HG02759 (cell line): Measurements from ENCODE around the gene CSK.
"Not testable (repeated sequence)": the region's sequence is repeated elsewhere in the genome, so short reads cannot be mapped to it uniquely, and the experiment has no call there.

Experiments
- ATAC-seq: cut with Tn5 transposase; IDR thresholded peaks from one replicate; pipeline ENCODE4 v1.9.1; 2021; ENCODE audit warnings: mild to moderate bottlenecking, moderate library complexity; ENCODE audit not compliant: unreplicated experiment

The CSK gene

DNA sequence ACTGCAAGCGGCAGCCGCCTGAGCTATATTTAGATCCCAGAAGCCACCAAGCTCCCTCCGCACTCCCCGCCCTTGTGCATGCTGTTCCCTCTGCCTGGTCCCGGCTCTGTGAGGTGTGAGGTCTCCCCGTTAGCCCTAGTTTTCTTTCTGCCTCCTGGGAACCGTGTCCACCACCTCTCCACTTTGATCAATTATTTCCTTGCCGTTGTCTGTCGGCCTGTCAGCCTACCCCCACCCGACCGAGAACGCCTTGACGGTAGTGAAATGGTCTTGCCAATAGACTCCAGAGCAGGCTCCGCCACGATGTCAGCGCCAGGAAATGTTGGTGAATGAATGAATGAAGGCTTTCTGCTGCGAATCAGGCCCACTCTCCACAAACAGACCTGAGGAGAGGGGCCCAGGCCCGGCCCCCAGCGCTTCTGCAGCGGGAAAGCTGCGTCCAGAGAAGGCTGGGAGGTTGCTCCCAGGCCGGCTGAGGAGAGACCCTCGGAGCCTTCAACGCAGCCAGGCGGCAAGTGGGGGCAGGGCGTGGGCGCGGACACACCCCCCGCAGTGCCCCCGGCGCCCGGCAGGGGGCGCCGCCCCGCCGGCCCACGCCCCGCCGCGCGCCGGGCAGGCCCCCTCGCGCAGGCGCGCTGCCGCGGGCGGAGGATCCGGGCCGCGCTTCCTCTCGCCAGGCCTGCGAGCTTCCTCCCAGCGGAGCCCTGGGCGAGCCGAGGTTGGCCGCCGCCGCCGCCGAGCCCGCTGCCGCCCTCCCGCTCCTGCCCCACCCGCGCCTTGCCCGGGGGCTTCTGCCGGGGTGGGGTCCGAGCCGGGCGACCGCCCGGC lies at the start of gene CSK:
Gene CSK (plus strand): TSS at position 650 of the 828 bp plus-strand sequence. CDS start 16,218 bp downstream, outside the sequence.
- ATAC-seq: peak; percentile 47

DNA sequence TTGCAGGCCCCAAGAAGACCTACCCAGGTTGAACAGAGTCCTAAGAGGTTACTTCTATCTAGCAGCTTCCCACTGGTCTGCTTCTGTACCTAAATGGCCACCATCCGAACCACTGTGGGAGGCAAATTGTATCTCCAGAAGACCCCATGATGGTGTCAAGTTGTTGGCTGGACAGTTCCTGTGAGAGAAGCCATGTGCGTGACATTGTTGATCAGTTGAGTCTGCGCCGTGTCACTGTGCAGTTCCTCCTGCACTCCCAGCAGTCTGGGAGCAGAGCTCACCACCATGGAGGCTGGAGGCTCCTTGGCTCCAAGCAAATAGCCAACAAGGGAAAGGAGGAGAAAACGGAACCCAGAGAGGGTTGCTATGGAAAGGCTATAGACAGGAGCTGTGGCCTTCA lies 49.0 kb upstream of the CSK start:
- no peak for ATAC-seq

- no peak for ATAC-seq
These were observed 48.6 kb upstream of the CSK start for GRCh38 chr15:74733269-74733668.

GRCh38 chr15:74735305-74735704 lies 46.6 kb upstream of the CSK start:
- no peak for ATAC-seq

DNA sequence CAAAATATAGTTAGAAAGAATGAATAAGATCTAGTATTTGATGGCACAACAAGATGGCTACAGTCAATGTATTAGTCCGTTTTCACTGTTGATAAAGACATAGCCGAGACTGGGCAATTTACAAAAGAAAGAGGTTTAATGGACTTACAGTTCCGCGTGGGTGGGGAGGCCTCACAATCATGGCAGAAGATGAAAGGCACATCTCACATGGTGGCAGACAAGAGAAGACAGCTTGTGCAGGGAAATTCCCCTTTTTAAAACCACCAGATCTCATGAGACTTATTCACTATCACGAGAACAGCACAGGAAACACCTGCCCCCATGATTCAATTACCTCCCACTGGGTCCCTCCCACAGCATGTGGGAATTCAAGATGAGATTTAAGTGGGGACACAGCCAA lies 43.6 kb upstream of the CSK start:
- not testable (repeated sequence) for ATAC-seq

DNA sequence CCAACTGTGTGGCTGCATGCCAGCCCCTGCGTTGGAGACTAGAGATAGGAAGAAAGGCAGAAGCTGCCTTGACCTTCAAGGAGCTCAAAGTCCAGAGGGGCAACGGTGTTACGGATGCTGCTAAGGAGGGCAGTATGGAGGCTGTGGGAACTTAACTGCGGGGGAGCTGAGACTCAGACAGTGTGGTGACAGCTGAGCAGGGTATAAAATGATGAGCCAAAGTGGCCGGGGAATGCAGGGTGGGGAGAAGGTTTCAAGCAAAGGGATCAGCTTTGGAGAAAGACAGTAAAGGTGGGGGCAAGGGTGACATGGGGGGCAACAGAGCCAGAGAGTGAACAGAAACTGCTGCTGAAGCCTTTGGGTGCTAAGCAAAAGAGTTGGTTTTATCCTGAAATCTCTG lies 39.5 kb upstream of the CSK start:
- ATAC-seq: no peak

DNA sequence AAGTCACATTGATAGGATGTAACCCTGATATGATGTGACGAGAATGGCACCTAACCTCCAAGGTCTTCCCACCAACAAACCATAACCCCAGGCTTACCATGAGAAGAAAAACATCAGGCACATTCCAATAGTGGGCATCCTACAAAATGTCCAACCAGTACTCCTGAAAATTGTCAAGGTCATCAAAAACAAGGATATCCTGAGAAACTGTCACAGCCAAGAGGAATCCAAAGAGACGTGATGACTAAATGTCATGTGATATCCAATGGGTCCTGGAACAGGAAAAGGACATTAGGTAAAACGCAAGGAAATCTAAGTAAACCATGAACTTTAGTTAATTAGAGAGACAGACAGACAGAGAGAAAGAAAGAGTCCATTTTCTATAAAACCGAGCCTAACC lies 35.5 kb upstream of the CSK start:
- no peak for ATAC-seq

GRCh38 chr15:74748322-74748946 lies 33.4 kb upstream of the CSK start, which contains the start of gene CYP1A2:
Gene CYP1A2 (plus strand): TSS chr15:74748845. CDS start chr15:74749739, 894 bp downstream.
- no peak for ATAC-seq

DNA sequence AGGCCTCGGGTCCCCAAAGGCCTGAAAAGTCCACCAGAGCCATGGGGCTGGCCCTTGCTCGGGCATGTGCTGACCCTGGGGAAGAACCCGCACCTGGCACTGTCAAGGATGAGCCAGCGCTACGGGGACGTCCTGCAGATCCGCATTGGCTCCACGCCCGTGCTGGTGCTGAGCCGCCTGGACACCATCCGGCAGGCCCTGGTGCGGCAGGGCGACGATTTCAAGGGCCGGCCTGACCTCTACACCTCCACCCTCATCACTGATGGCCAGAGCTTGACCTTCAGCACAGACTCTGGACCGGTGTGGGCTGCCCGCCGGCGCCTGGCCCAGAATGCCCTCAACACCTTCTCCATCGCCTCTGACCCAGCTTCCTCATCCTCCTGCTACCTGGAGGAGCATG lies 32.0 kb upstream of the CSK start:
- no peak for ATAC-seq

- ATAC-seq: no peak
These were observed 31.1 kb upstream of the CSK start for GRCh38 chr15:74750751-74751150.

DNA sequence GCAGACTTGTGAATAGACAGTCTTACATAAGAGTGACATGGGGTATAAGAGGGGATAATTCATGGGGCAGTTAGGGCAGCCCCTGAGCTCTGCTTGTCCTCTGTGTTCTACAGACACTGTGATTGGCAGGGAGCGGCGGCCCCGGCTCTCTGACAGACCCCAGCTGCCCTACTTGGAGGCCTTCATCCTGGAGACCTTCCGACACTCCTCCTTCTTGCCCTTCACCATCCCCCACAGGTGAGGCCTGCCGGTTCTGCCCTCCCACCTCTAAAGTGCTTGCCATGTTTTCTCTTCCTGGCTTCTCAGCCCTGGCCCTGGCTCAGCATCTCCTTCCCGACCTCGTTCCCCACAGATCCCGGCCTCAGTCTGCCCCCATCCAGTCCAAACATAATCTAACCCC lies 29.9 kb upstream of the CSK start:
- no peak for ATAC-seq

DNA sequence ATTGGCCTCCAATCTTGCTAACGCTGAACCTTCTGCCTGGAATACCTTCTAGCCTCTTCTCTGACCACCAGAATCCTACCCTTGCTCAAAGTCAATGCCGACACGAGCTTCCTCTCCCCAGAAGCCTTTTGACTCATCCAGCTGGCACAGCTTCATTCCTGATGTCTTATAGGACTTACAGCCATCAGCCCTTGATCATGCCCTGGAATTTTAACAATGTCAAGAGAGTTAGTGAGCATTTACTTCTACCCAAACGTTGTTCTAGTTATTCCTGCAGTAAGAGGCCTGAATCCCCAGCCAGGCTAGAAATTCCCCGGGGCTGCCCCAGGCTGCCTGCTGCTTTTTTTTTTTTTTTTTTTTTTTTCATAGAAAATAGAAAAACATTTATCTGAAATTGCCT lies 29.3 kb upstream of the CSK start:
- no peak for ATAC-seq

- ATAC-seq: no peak
These were observed 27.2 kb upstream of the CSK start for GRCh38 chr15:74754593-74755215.

GRCh38 chr15:74758736-74759135 lies 23.1 kb upstream of the CSK start:
- ATAC-seq: no peak

DNA sequence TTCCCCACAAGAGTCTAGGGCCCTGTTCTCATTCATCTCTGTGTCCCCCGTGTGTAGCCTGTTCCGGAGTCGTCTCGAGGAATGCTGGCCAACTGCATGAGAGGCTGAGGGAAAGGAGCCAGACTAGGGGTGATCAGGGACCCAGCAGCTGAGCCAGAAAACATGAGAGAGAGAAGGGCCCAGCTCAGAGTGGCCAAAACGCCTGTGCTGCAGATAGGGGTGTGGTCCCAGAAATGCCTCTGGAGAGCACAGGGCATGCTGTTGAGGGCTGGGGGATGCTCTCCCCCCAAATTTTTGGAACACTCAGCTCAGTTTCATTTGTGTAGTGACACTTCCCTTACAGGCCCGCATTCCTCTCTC lies 19.1 kb upstream of the CSK start:
- ATAC-seq: no peak

- ATAC-seq: no peak
These were observed 18.5 kb upstream of the CSK start for GRCh38 chr15:74763416-74763815.

- ATAC-seq: no peak
These were observed 14.4 kb upstream of the CSK start for GRCh38 chr15:74767167-74768098.

DNA sequence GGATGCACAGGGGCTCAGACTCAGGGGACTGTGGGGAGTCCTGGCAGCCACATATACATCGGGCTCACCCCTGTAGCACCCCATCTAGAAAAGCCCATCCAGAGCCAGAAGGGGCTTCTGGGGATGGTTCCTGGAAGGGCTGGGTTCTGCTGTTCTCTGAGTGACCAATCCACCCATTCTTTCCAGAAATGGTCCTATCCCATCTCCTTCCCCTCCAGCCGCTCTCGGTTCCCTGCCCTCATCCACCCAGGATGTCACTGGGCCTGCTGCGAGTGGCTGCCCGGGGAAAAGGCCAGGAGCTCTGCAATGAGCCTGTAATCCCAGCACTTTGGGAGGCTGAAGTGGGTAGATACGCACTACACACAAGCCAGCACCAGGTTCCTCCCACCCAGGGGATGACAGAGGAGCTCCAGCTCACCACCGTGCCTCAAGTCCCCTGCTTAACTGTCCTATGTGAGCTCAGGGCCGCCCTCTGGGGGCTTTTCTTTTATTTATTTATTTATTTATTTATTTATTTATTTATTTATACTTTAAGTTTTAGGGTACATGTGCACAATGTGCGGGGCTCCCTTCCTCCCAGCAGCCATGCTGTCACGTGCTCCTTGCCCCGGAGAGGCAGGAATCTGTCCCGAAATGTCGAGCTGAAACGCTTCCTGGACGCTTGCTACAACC lies 13.6 kb upstream of the CSK start:
- ATAC-seq: no peak

GRCh38 chr15:74768771-74769342 lies 13.0 kb upstream of the CSK start:
- no peak for ATAC-seq

DNA sequence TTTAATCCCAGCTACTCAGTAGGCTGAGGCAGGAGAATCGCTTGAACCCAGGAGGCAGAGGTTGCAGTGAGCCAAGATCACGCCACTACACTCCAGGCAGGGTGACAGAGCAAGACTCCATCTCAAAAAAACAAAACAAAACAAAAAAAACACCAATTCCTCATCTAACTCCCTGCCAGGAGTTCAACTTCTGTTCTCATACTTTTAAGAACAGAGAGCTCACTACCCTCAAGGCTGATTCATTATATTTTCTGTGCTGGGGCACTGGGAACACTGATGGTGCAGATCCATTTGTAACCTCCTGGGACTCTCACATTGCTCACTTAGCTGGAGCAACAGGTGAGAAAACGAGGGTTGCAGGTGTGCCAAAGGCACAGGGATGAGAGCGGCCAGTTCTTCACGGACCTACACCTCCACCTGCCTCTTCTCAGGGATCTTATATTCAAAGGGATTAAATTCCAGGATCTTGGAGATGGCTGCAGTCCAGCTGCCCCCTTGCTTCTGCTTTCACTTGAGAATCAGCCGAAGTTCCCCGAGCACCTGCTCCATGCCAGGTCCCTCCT lies 12.3 kb upstream of the CSK start:
- no peak for ATAC-seq
